ENCODE data around the gene TCAF2.
"Not testable (repeated sequence)": the region's sequence is repeated elsewhere in the genome, so short reads cannot be mapped to it uniquely, and the experiment has no call there.

DNA sequence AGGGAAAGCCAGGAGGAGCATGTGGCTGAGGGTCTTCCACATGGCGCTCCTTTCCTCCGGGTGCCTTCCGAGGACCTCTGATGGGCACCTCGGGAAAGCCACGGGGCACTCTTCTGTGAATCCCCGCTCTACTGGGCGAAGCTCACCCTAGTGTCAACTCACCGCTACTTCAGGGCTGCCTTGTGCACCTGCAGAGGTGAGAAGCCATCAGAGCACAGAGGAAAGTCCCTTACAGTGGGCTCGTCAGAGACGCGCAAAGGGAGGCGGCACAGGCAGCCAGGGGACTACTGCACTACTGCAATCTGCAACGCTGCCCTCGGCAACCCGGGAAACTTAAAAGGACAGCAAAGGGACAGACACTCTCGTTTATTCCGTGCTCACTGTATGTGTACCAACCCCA, 1.4 kb downstream of the TCAF2 start:
- TF ChIP-seq, protein P1, sequence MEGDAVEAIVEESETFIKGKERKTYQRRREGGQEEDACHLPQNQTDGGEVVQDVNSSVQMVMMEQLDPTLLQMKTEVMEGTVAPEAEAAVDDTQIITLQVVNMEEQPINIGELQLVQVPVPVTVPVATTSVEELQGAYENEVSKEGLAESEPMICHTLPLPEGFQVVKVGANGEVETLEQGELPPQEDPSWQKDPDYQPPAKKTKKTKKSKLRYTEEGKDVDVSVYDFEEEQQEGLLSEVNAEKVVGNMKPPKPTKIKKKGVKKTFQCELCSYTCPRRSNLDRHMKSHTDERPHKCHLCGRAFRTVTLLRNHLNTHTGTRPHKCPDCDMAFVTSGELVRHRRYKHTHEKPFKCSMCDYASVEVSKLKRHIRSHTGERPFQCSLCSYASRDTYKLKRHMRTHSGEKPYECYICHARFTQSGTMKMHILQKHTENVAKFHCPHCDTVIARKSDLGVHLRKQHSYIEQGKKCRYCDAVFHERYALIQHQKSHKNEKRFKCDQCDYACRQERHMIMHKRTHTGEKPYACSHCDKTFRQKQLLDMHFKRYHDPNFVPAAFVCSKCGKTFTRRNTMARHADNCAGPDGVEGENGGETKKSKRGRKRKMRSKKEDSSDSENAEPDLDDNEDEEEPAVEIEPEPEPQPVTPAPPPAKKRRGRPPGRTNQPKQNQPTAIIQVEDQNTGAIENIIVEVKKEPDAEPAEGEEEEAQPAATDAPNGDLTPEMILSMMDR (IDR thresholded peaks at IDR 0.05) = not testable (repeated sequence)
- TF ChIP-seq POLR2A, EP300 (IDR thresholded peaks at IDR 0.05): not testable (repeated sequence)

Data from gastroesophageal sphincter (tissue), 3 donors.